Esophagus muscularis mucosa (tissue), 4 donors: ENCODE results near the gene AQP6. TPM values are rescaled to one million over a fixed set of nuclear protein-coding genes. Genes with fewer than 3 reads are reported as not detected.
A peak's percentile ranks its signal among the peaks of the same experiment; 100 is the strongest.

ENCODE experiments used
- DNase-seq: peaks from one replicate; pipeline ENCODE4 v3.0.0-alpha.2; 2017; ENCODE audit errors: extremely low spot score
- H3K27ac ChIP-seq, 4 donors: fragments of 200-600 bp; sonication (generic); replicated peaks in 1 of 4; 1 replicate in 3 of 4; 2 replicates in 1 of 4; pipeline ENCODE4 v1.5.1; 2016 to 2019; ENCODE audit warnings: mild to moderate bottlenecking in 1 of 4
- H3K27me3 ChIP-seq, 4 donors: fragments of 200-600 bp; sonication (generic); one replicate each; pipeline versions ENCODE4 v1.5.1 to v1.6.0; 2016 to 2019
- H3K36me3 ChIP-seq, 4 donors: fragments of 200-600 bp; sonication (generic); one replicate each; pipeline ENCODE4 v1.5.1; 2016 to 2019
- H3K4me1 ChIP-seq, 4 donors: fragments of 200-600 bp; sonication (generic); one replicate each; pipeline ENCODE4 v1.5.1; 2016 to 2019
- H3K4me3 ChIP-seq, 4 donors: fragments of 200-600 bp; sonication (generic); 1 replicate in 2 of 4; 2 replicates in 2 of 4; pipeline ENCODE4 v1.5.1; 2016 to 2019; ENCODE audit warnings: mild to moderate bottlenecking in 4 of 4, moderate library complexity in 1 of 4
- H3K9me3 ChIP-seq, 4 donors: fragments of 200-600 bp; sonication (generic); 1 replicate in 3 of 4; 2 replicates in 1 of 4; pipeline ENCODE4 v1.5.1; 2016 to 2019
- CTCF ChIP-seq, 3 experiments: fragments of 200-600 bp in 2 of 3; fragments of 450-650 bp in 1 of 3; sonication (generic) in 2 of 3; IDR thresholded peaks; one replicate each; pipeline ENCODE4 v1.5.1; 2017 to 2019; ENCODE audit warnings: antibody characterized with exemption in 3 of 3, mild to moderate bottlenecking in 2 of 3, moderate library complexity in 1 of 3
- EP300 ChIP-seq: sonication (generic); formaldehyde crosslinking; IDR thresholded peaks from one replicate; pipeline ENCODE4 v1.6.1; 2017; ENCODE audit warnings: antibody characterized with exemption
- POLR2A ChIP-seq: fragments of 450-650 bp; IDR thresholded peaks from one replicate; pipeline ENCODE4 v1.6.1; 2017; ENCODE audit warnings: antibody characterized with exemption, moderate library complexity, mild to moderate bottlenecking, low read depth
- POLR2AphosphoS5 ChIP-seq, 2 donors: sonication (generic); formaldehyde crosslinking; IDR thresholded peaks; one replicate each; pipeline ENCODE4 v1.6.1; 2017; ENCODE audit warnings: antibody characterized with exemption in 2 of 2
- WGBS: methylation state at CpG from one replicate; pipeline ENCODE4 v1.1.5; 2018; 5-methylcytosine and 5-hydroxymethylcytosine counted together
- intact Hi-C: fragments of 100-400 bp; cut with DNase I; formaldehyde crosslinking; loops from one replicate; pipeline ENCODE4 v1.15.1; 2023
- total RNA-seq, 4 donors: library from RNA; depleted of rRNA; stranded (reverse); fragments of >200 nt; gene quantifications; one replicate each; pipeline versions ENCODE4 v1.1.0 to v1.2.1, GENCODE V29; 2016

Gene AQP6
- total RNA-seq = under 1 TPM in 1 of 4 donors, not detected in 3; 0.11 TPM

GRCh38 chr12:49972641-49973360, at the start of gene AQP6:
TSS of gene AQP6 (plus strand) at chr12:49972947. CDS start at chr12:49973174, 227 bp downstream.
- 80% methylated on average over 10 of the region's 18 CpGs for WGBS
- Histone ChIP-seq H3K9me3 (no peaks in the 10 kb centered on the region), H3K4me3 (no peak within 1 kb of the TSS), H3K27ac (no peak within 1 kb of the TSS), H3K4me1 (peaks cover 7 to 26% (median 20%) of the 10 kb centered on the region in 4 donors), H3K36me3 (no peaks in the 10 kb centered on the region), H3K27me3 (peaks cover 0 to 30% (median 3%) of the 10 kb centered on the region in 4 donors)
- TF ChIP-seq EP300 (no peak), CTCF (IDR thresholded peaks at IDR 0.05) (no peak), POLR2A (no peak), POLR2AphosphoS5 (IDR thresholded peaks at IDR 0.05) (no peak)
- DNase-seq = no peak
- intact Hi-C loops = no loop called here

- intact Hi-C loops = no loop called here
- no peak overlapping the region for H3K4me3 ChIP-seq
- no peak for TF ChIP-seq POLR2AphosphoS5 (IDR thresholded peaks at IDR 0.05)
- TF ChIP-seq EP300 = no peak
- no peak for TF ChIP-seq CTCF (IDR thresholded peaks at IDR 0.05)
- TF ChIP-seq POLR2A = no peak
- no peak for DNase-seq
- H3K27ac ChIP-seq = peak overlapping the region in 3 of 4 donors; percentile 0 to 35 (median 23)
- 83% methylated on average over 7 of the region's 7 CpGs for WGBS
- H3K36me3 ChIP-seq = no peaks in the 10 kb centered on the region
- H3K9me3 ChIP-seq = no peaks in the 10 kb centered on the region
- peaks cover 0 to 7% (median 0%) of the 10 kb centered on the region in 4 donors for H3K27me3 ChIP-seq
- peaks cover 0 to 12% (median 9%) of the 10 kb centered on the region in 4 donors for H3K4me1 ChIP-seq
Observed at GRCh38 chr12:49923035-49923644, 49.6 kb upstream of the AQP6 start.

- peaks cover 0 to 4% (median 0%) of the 10 kb centered on the region in 4 donors for H3K27me3 ChIP-seq
- no peak overlapping the region for H3K4me3 ChIP-seq
- no peaks in the 10 kb centered on the region for H3K36me3 ChIP-seq
- intact Hi-C loops = no loop called here
- H3K27ac ChIP-seq = peak overlapping the region in 2 of 4 donors; percentile 23 to 27
- 87% methylated on average over 14 of the region's 15 CpGs for WGBS
- H3K4me1 ChIP-seq = peaks cover 0 to 12% (median 9%) of the 10 kb centered on the region in 4 donors
- H3K9me3 ChIP-seq = no peaks in the 10 kb centered on the region
- DNase-seq = no peak
- TF ChIP-seq POLR2AphosphoS5 (IDR thresholded peaks at IDR 0.05) = no peak
- no peak for TF ChIP-seq EP300
- no peak for TF ChIP-seq POLR2A
- TF ChIP-seq CTCF (IDR thresholded peaks at IDR 0.05) = no peak
Observed at GRCh38 chr12:49923880-49924556, 48.7 kb upstream of the AQP6 start.

GRCh38 chr12:49924628-49925246, 48.0 kb upstream of the AQP6 start:
- no peaks in the 10 kb centered on the region for H3K9me3 ChIP-seq
- H3K4me3 ChIP-seq = no peak overlapping the region
- H3K27me3 ChIP-seq = peaks cover 0 to 4% (median 0%) of the 10 kb centered on the region in 4 donors
- WGBS = 88% methylated on average over 7 of the region's 7 CpGs
- H3K27ac ChIP-seq = no peak overlapping the region
- TF ChIP-seq CTCF (IDR thresholded peaks at IDR 0.05) = no peak
- TF ChIP-seq POLR2AphosphoS5 (IDR thresholded peaks at IDR 0.05) = no peak
- TF ChIP-seq POLR2A = no peak
- TF ChIP-seq EP300 = no peak
- DNase-seq = no peak
- intact Hi-C loops = no loop called here
- H3K36me3 ChIP-seq = no peaks in the 10 kb centered on the region
- H3K4me1 ChIP-seq = peaks cover 0 to 12% (median 9%) of the 10 kb centered on the region in 4 donors
